Cardiac septum (tissue), 1 donor: ENCODE measurements around the gene DPEP1. TPM values are rescaled to one million over a fixed set of nuclear protein-coding genes. Genes with fewer than 3 reads are reported as not detected.
A peak's percentile ranks its signal among the peaks of the same experiment; 100 is the strongest.
"Not testable (repeated sequence)": the region's sequence is repeated elsewhere in the genome, so short reads cannot be mapped to it uniquely, and the experiment has no call there.

Source experiments
- DNase-seq: peaks from one replicate; pipeline ENCODE4 v3.0.0-alpha.2; 2020; ENCODE audit warnings: low spot score
- intact Hi-C: fragments of 100-400 bp; cut with DNase I; formaldehyde crosslinking; loops from one replicate; pipeline ENCODE4 v1.14.0; 2022
- total RNA-seq: library from RNA; stranded (reverse); fragmentation: NEBNext Ultra II Directional; extraction: Animal tissue kit (Norgen Biotek cat#: 25700); gene quantifications from one replicate; pipeline ENCODE4 v1.2.1, GENCODE V29; 2021
- donor health status: DM: no; HTN: no; CAD: no.

The DPEP1 gene
- total RNA-seq, 1 donor from 2014 or later: not detected

- intact Hi-C loops: no loop called here
- no peak for DNase-seq
Measured at GRCh38 chr16:89637379-89637778, 23.9 kb downstream of the DPEP1 start.

- no peak for DNase-seq
- intact Hi-C loops: no loop called here
Measured at GRCh38 chr16:89638455-89638854, 25.0 kb downstream of the DPEP1 start.

GRCh38 chr16:89639385-89639784 lies 25.9 kb downstream of the DPEP1 start:
- no peak for DNase-seq
- intact Hi-C loops: no loop called here

- intact Hi-C loops: no loop called here
- no peak for DNase-seq
Measured at GRCh38 chr16:89641458-89642119, 28.1 kb downstream of the DPEP1 start.

- DNase-seq: no peak
- intact Hi-C loops: no loop called here
Measured at GRCh38 chr16:89642574-89642973, 29.1 kb downstream of the DPEP1 start.

- no peak for DNase-seq
- intact Hi-C loops: no loop called here
Measured at GRCh38 chr16:89643769-89644300, 30.4 kb downstream of the DPEP1 start.

GRCh38 chr16:89645122-89645521 lies 31.7 kb downstream of the DPEP1 start:
- no peak for DNase-seq
- intact Hi-C loops: no loop called here

- no peak for DNase-seq
- intact Hi-C loops: no loop called here
Measured at GRCh38 chr16:89646270-89646669, 32.8 kb downstream of the DPEP1 start.

GRCh38 chr16:89646906-89647305 lies 33.5 kb downstream of the DPEP1 start:
- intact Hi-C loops: no loop called here
- no peak for DNase-seq

GRCh38 chr16:89651584-89651983 lies 38.1 kb downstream of the DPEP1 start:
- intact Hi-C loops: no loop called here
- DNase-seq: no peak

GRCh38 chr16:89653656-89654295 lies 40.3 kb downstream of the DPEP1 start:
- intact Hi-C loops: no loop called here
- DNase-seq: no peak

GRCh38 chr16:89655062-89655643 lies 41.7 kb downstream of the DPEP1 start:
- intact Hi-C loops: no loop called here
- DNase-seq: no peak

- DNase-seq: no peak
- intact Hi-C loops: no loop called here
Measured at GRCh38 chr16:89656435-89657121, 43.1 kb downstream of the DPEP1 start.

- peak; percentile 92 for DNase-seq
- intact Hi-C loops: no loop called here
Measured at GRCh38 chr16:89657442-89658220, 44.2 kb downstream of the DPEP1 start, which contains the start of the genes CHMP1A and SPATA33. Gene CHMP1A, minus strand, starts transcription at chr16:89657708. Its CDS starts 120 bp downstream, at chr16:89657588. Gene SPATA33, plus strand, starts transcription at chr16:89657836. Its CDS starts 76 bp downstream, at chr16:89657912.

GRCh38 chr16:89658221-89658879 lies 44.9 kb downstream of the DPEP1 start:
- intact Hi-C loops: no loop called here
- DNase-seq: peak; percentile 50

GRCh38 chr16:89660146-89660545 lies 46.7 kb downstream of the DPEP1 start:
- intact Hi-C loops: no loop called here
- DNase-seq: peak; percentile 55

GRCh38 chr16:89661215-89661614 lies 47.8 kb downstream of the DPEP1 start:
- intact Hi-C loops: no loop called here
- no peak for DNase-seq

GRCh38 chr16:89664238-89664637 lies 50.8 kb downstream of the DPEP1 start:
- peak; percentile 33 for DNase-seq
- intact Hi-C loops: not testable (repeated sequence)

- peak; percentile 61 for DNase-seq
- intact Hi-C loops: not testable (repeated sequence)
Measured at GRCh38 chr16:89667000-89667399, 53.6 kb downstream of the DPEP1 start.
